ENCODE data around the gene TBXAS1. TPM values are rescaled to one million over a fixed set of nuclear protein-coding genes. Genes with fewer than 3 reads are reported as not detected.

TBXAS1 gene
- total and polyA plus RNA-seq, 2 experiments from 2014 or later = 1.3 TPM; not detected in 1

DNA sequence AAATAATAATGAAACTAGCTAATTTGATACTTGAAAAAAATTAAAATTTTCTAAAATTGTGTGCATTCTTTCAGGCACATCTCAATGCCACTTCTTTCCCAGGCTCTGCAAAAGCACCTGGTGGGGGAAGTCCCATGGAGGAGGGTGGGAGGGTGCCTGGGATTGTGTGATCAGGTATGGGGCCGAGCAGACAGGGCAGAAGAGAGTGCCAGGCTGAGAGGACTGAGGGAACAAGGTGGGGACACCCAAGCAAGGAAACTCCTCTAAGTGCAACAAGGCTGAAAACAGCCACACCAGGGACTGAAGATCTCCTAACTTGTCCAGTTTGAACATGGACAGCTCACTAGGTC is 219.9 kb downstream of the TBXAS1 start:
- H3K36me3 Mint-ChIP-seq (ENCODE audit: low read depth) = no peaks in the 10 kb centered on the region

More for the DNA sequence above, 219.9 kb downstream of the TBXAS1 start:
- Mint-ChIP-seq H3K4me1 (no peaks in the 10 kb centered on the region), H3K9me3 (no peaks in the 10 kb centered on the region), H3K27ac (no peak overlapping the region), H3K4me3 (no peak overlapping the region), H3K27me3 (ENCODE audit: insufficient read depth, low read depth, poor library complexity) (peaks cover 2% of the 10 kb centered on the region)
- no peak overlapping the region for H3K4me2 ChIP-seq
- H3K79me2 ChIP-seq (replicated peaks; ENCODE audit: insufficient read depth) = no peaks in the 10 kb centered on the region
- DNase-seq (ENCODE audit: low spot score) (no peak), ATAC-seq (no peak)
- no peaks in the 10 kb centered on the region for H3K9me2 ChIP-seq (ENCODE audit: insufficient read depth)
- H2AFZ ChIP-seq = no peak overlapping the region
- H3K4me3 ChIP-seq = no peak overlapping the region
- no peaks in the 10 kb centered on the region for H3F3A ChIP-seq (replicated peaks; ENCODE audit: low read depth)
- TF ChIP-seq POLR2AphosphoS5 (IDR thresholded peaks at IDR 0.05; ENCODE audit: low read depth) = no peak
- TF ChIP-seq, protein P1, sequence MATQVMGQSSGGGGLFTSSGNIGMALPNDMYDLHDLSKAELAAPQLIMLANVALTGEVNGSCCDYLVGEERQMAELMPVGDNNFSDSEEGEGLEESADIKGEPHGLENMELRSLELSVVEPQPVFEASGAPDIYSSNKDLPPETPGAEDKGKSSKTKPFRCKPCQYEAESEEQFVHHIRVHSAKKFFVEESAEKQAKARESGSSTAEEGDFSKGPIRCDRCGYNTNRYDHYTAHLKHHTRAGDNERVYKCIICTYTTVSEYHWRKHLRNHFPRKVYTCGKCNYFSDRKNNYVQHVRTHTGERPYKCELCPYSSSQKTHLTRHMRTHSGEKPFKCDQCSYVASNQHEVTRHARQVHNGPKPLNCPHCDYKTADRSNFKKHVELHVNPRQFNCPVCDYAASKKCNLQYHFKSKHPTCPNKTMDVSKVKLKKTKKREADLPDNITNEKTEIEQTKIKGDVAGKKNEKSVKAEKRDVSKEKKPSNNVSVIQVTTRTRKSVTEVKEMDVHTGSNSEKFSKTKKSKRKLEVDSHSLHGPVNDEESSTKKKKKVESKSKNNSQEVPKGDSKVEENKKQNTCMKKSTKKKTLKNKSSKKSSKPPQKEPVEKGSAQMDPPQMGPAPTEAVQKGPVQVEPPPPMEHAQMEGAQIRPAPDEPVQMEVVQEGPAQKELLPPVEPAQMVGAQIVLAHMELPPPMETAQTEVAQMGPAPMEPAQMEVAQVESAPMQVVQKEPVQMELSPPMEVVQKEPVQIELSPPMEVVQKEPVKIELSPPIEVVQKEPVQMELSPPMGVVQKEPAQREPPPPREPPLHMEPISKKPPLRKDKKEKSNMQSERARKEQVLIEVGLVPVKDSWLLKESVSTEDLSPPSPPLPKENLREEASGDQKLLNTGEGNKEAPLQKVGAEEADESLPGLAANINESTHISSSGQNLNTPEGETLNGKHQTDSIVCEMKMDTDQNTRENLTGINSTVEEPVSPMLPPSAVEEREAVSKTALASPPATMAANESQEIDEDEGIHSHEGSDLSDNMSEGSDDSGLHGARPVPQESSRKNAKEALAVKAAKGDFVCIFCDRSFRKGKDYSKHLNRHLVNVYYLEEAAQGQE (IDR thresholded peaks at IDR 0.05; ENCODE audit: unreplicated experiment) = no peak
- TF ChIP-seq ETS1 (IDR thresholded peaks at IDR 0.05) = no peak
- TF ChIP-seq CTCF (conservative IDR thresholded peaks at IDR 0.05; ENCODE audit: low read depth in 2 of 2) = no peak
- no peak overlapping the region for H3K27ac ChIP-seq (ENCODE audit: low read depth)
- no peaks in the 10 kb centered on the region; the same call in 1 of the 2 replicates for H3K36me3 ChIP-seq (ENCODE audit: insufficient read depth)
- H3K4me1 ChIP-seq (ENCODE audit: insufficient read depth) = no peaks in the 10 kb centered on the region
- no peaks in the 10 kb centered on the region for H4K20me1 ChIP-seq (replicated peaks; ENCODE audit: insufficient read depth)
- no peaks in the 10 kb centered on the region for H3K27me3 ChIP-seq (ENCODE audit: insufficient read depth)
